ENCODE measurements around the gene TTBK1.

The TTBK1 gene

GRCh38 chr6:43296780-43297497 lies 53.7 kb downstream of the TTBK1 start:
- H3K4me3 ChIP-seq (ENCODE audit: low read depth, low read length): no peak overlapping the region
- DNase-seq (ENCODE audit: low read depth): no peak
- TF ChIP-seq, protein P1, sequence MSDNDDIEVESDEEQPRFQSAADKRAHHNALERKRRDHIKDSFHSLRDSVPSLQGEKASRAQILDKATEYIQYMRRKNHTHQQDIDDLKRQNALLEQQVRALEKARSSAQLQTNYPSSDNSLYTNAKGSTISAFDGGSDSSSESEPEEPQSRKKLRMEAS (IDR thresholded peaks at IDR 0.05; ENCODE audit: low read depth, low read length): no peak
- TF ChIP-seq MYC (IDR thresholded peaks at IDR 0.05; ENCODE audit: low read depth, low read length) (no peak), POLR2A (IDR thresholded peaks at IDR 0.05; ENCODE audit: extremely low read depth, insufficient read length) (no peak)

GRCh38 chr6:43297644-43298564 lies 54.6 kb downstream of the TTBK1 start, which contains the start of gene SLC22A7:
SLC22A7 (plus strand) TSS chr6:43298260; CDS start chr6:43298359, 99 bp downstream.
- no peak within 1 kb of the TSS for H3K4me3 ChIP-seq (ENCODE audit: low read depth, low read length)
- DNase-seq (ENCODE audit: low read depth): no peak
- TF ChIP-seq MYC (IDR thresholded peaks at IDR 0.05; ENCODE audit: low read depth, low read length) (no peak), CTCF (IDR thresholded peaks at IDR 0.05; ENCODE audit: low read depth, low read length) (no peak), POLR2A (IDR thresholded peaks at IDR 0.05; ENCODE audit: extremely low read depth, insufficient read length) (no peak)
- TF ChIP-seq, protein P1 (IDR thresholded peaks at IDR 0.05; ENCODE audit: low read depth, low read length): no peak

GRCh38 chr6:43298565-43299337 lies 55.5 kb downstream of the TTBK1 start:
- H3K4me3 ChIP-seq (ENCODE audit: low read depth, low read length): no peak overlapping the region
- TF ChIP-seq, protein P1 (IDR thresholded peaks at IDR 0.05; ENCODE audit: low read depth, low read length): no peak
- TF ChIP-seq CTCF (IDR thresholded peaks at IDR 0.05; ENCODE audit: low read depth, low read length): no peak
- TF ChIP-seq MYC (IDR thresholded peaks at IDR 0.05; ENCODE audit: low read depth, low read length): no peak
- TF ChIP-seq POLR2A (IDR thresholded peaks at IDR 0.05; ENCODE audit: extremely low read depth, insufficient read length): no peak
- DNase-seq (ENCODE audit: low read depth): no peak

DNA sequence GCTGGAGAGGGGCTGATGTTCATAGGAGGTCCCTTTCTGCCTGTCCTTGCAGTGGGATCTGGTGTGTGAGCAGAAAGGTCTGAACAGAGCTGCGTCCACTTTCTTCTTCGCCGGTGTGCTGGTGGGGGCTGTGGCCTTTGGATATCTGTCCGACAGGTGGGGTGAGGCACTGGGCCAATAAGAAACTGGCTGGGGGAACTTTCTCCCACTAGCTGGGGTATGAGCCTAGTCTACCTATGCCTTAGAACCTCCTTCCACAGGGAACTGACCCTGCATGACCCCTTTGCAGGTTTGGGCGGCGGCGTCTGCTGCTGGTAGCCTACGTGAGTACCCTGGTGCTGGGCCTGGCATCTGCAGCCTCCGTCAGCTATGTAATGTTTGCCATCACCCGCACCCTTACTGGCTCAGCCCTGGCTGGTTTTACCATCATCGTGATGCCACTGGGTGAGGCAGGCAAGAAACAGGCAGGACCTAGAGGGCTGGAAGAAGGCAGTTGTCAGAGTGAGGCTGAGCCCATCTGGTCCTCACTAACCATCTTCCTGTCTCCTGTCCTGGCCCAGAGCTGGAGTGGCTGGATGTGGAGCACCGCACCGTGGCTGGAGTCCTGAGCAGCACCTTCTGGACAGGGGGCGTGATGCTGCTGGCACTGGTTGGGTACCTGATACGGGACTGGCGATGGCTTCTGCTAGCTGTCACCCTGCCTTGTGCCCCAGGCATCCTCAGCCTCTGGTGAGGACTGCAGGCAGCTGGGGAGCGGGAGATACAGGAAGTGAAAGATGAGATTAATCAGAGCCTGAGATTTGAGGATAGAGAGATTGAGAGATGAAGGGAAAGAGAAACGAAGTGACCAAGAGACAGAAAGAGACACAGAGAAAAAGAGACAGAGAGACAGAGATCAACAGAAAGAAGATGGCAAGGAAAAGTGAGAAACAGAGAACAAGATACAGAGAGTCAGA lies 56.3 kb downstream of the TTBK1 start:
- H3K4me3 ChIP-seq (ENCODE audit: low read depth, low read length): no peak overlapping the region
- DNase-seq (ENCODE audit: low read depth): no peak

More for the DNA sequence above, 56.3 kb downstream of the TTBK1 start:
- no peak for TF ChIP-seq MYC (IDR thresholded peaks at IDR 0.05; ENCODE audit: low read depth, low read length)
- no peak for TF ChIP-seq POLR2A (IDR thresholded peaks at IDR 0.05; ENCODE audit: extremely low read depth, insufficient read length)
- TF ChIP-seq, protein P1 (IDR thresholded peaks at IDR 0.05; ENCODE audit: low read depth, low read length): no peak
- no peak for TF ChIP-seq CTCF (IDR thresholded peaks at IDR 0.05; ENCODE audit: low read depth, low read length)
